HEK293T (cell line): ENCODE results near the gene MLH3.

Source experiments
- ARNT ChIP-seq: fragments of 450-650 bp; IDR thresholded peaks from 2 replicates; pipeline ENCODE4 v1.6.1; 2017; ENCODE audit warnings: mild to moderate bottlenecking
- BHLHE40 ChIP-seq: fragments of 450-650 bp; IDR thresholded peaks from 2 replicates; pipeline ENCODE4 v1.6.1; 2016; ENCODE audit warnings: mild to moderate bottlenecking, moderate library complexity, borderline replicate concordance
- FOXA1 ChIP-seq: fragments of 450-650 bp; IDR thresholded peaks from 2 replicates; pipeline ENCODE4 v1.6.1; 2016; ENCODE audit warnings: mild to moderate bottlenecking
- FOXK2 ChIP-seq: fragments of 450-650 bp; IDR thresholded peaks from 2 replicates; pipeline ENCODE4 v1.6.1; 2016; ENCODE audit warnings: mild to moderate bottlenecking
- FOXM1 ChIP-seq: fragments of 450-650 bp; IDR thresholded peaks from 2 replicates; pipeline ENCODE4 v1.6.1; 2017; ENCODE audit warnings: mild to moderate bottlenecking, borderline replicate concordance
- HDGF ChIP-seq: fragments of 450-650 bp; IDR thresholded peaks from 2 replicates; pipeline ENCODE4 v1.6.1; 2017; ENCODE audit warnings: antibody characterized with exemption, borderline replicate concordance
- L3MBTL2 ChIP-seq: fragments of 450-650 bp; conservative IDR thresholded peaks from 2 replicates; pipeline ENCODE4 v1.6.1; 2016; ENCODE audit warnings: mild to moderate bottlenecking
- LEF1 ChIP-seq: fragments of 450-650 bp; IDR thresholded peaks from 2 replicates; pipeline ENCODE4 v1.6.1; 2017; ENCODE audit warnings: mild to moderate bottlenecking, borderline replicate concordance
- NFRKB ChIP-seq: fragments of 450-650 bp; IDR thresholded peaks from 2 replicates; pipeline ENCODE4 v1.6.1; 2016; ENCODE audit warnings: mild to moderate bottlenecking, moderate library complexity
- PKNOX1 ChIP-seq: fragments of 450-650 bp; IDR thresholded peaks from 2 replicates; pipeline ENCODE4 v1.6.1; 2016
- SP1 ChIP-seq: fragments of 450-650 bp; IDR thresholded peaks from 2 replicates; pipeline ENCODE4 v1.6.1; 2017
- TARDBP ChIP-seq: fragments of 450-650 bp; IDR thresholded peaks from 2 replicates; pipeline ENCODE4 v1.6.1; 2016
- ZNF384 ChIP-seq: fragments of 450-650 bp; IDR thresholded peaks from 2 replicates; pipeline ENCODE4 v1.6.1; 2016

- TF ChIP-seq FOXK2 (no peak), SP1 (no peak), LEF1 (no peak), L3MBTL2 (no peak), FOXA1 (no peak), FOXM1 (no peak), PKNOX1 (no peak), HDGF (no peak), TARDBP (no peak), NFRKB (no peak), BHLHE40 (no peak), ZNF384 (no peak), ARNT (no peak)
These were observed 30.5 kb upstream of the MLH3 start for GRCh38 chr14:75081660-75082229.
